A673 (cell line): ENCODE results near the gene OR2T29.

Experiments used
- CTCF ChIP-seq: fragments of 300-800, 200-600 bp; sonication (generic); conservative IDR thresholded peaks from 2 replicates; pipeline ENCODE4 v1.5.1; 2017; ENCODE audit warnings: low read depth, mild to moderate bottlenecking, antibody characterized with exemption, low read length, moderate library complexity, mixed read lengths
- EZH2 ChIP-seq: fragments of 200-600 bp; sonication (generic); IDR thresholded peaks from 2 replicates; pipeline ENCODE4 v1.6.1; 2017; ENCODE audit warnings: borderline replicate concordance, low read depth, mild to moderate bottlenecking, mixed read lengths, antibody characterized with exemption, low read length; ENCODE audit not compliant: poor library complexity, severe bottlenecking

- no peak for TF ChIP-seq EZH2
- TF ChIP-seq CTCF: no peak
These were observed 35.0 kb upstream of the OR2T29 start, which contains the start of gene OR2T10 for GRCh38 chr1:248597589-248597988.
